MM.1S (cell line): ENCODE data around the gene RHOA.
"Not testable (repeated sequence)": the region's sequence is repeated elsewhere in the genome, so short reads cannot be mapped to it uniquely, and the experiment has no call there.

Experiments used
- DNase-seq: peaks from one replicate; pipeline ENCODE4 v3.0.0-alpha.2; 2015
- H2AFZ ChIP-seq: fragments of 300-600 bp; sonication (generic); 2 replicates; pipeline ENCODE4 v1.6.0; 2016; ENCODE audit warnings: antibody characterized with exemption, low read length
- H3F3A ChIP-seq: fragments of 300-600 bp; sonication (generic); 2 replicates; pipeline ENCODE4 v1.6.1; 2016; ENCODE audit warnings: mild to moderate bottlenecking, antibody characterized with exemption, low read length, moderate library complexity, mixed read lengths; ENCODE audit not compliant: insufficient read depth
- H3K27ac ChIP-seq: fragments of 300-600 bp; sonication (generic); 2 replicates; pipeline ENCODE4 v1.5.1; 2016; ENCODE audit warnings: mild to moderate bottlenecking, low read length
- H3K27me3 ChIP-seq: fragments of 300-600 bp; sonication (generic); replicated peaks from 2 replicates; pipeline ENCODE4 v1.6.0; 2016; ENCODE audit warnings: low read length; ENCODE audit not compliant: insufficient read depth
- H3K36me3 ChIP-seq: fragments of 300-600 bp; sonication (generic); replicated peaks from 2 replicates; pipeline ENCODE4 v1.6.1; 2016; ENCODE audit warnings: mild to moderate bottlenecking, low read length, mixed read lengths; ENCODE audit not compliant: insufficient read depth
- H3K4me1 ChIP-seq: fragments of 300-600 bp; sonication (generic); 2 replicates; pipeline ENCODE4 v1.6.1; 2016; ENCODE audit warnings: low read length, mixed read lengths
- H3K4me2 ChIP-seq: fragments of 300-600 bp; sonication (generic); 2 replicates; pipeline ENCODE4 v1.6.0; 2016; ENCODE audit warnings: low read depth, low read length
- H3K4me3 ChIP-seq: fragments of 300-600 bp; sonication (generic); 2 replicates; pipeline ENCODE4 v1.5.1; 2016; ENCODE audit warnings: low read length, mixed read lengths
- H3K79me2 ChIP-seq: fragments of 300-600 bp; sonication (generic); 2 replicates; pipeline ENCODE4 v1.6.1; 2016; ENCODE audit warnings: mixed run types, low read length, mixed read lengths
- H3K9ac ChIP-seq: fragments of 300-600 bp; sonication (generic); 2 replicates; pipeline ENCODE4 v1.6.1; 2016; ENCODE audit warnings: low read length, mixed read lengths
- H3K9me2 ChIP-seq: fragments of 300-600 bp; sonication (generic); replicated peaks from 2 replicates; pipeline ENCODE4 v1.6.1; 2016; ENCODE audit warnings: mild to moderate bottlenecking, low read length, mixed read lengths; ENCODE audit not compliant: insufficient read depth
- H3K9me3 ChIP-seq: fragments of 300-600 bp; sonication (generic); replicated peaks from 2 replicates; pipeline ENCODE4 v1.6.1; 2016; ENCODE audit warnings: mild to moderate bottlenecking, low read length, mixed read lengths; ENCODE audit not compliant: insufficient read depth
- H4K20me1 ChIP-seq: fragments of 300-600 bp; sonication (generic); 2 replicates; pipeline ENCODE4 v1.6.1; 2016; ENCODE audit warnings: mild to moderate bottlenecking, low read length, moderate library complexity, mixed read lengths; ENCODE audit not compliant: insufficient read depth
- CTCF ChIP-seq: fragments of 300-600 bp; sonication (generic); IDR thresholded peaks from 2 replicates; pipeline ENCODE4 v1.5.1; 2016; ENCODE audit warnings: antibody characterized with exemption, low read length, mixed read lengths
- EZH2 ChIP-seq: fragments of 300-600 bp; sonication (generic); optimal IDR thresholded peaks from 2 replicates; pipeline ENCODE3; 2017; ENCODE audit warnings: low read depth, mild to moderate bottlenecking, antibody characterized with exemption, low read length, mixed read lengths
- EZH2phosphoT487 ChIP-seq: fragments of 300-600 bp; sonication (generic); IDR thresholded peaks from 2 replicates; pipeline ENCODE4 v1.6.1; 2018; ENCODE audit warnings: antibody characterized with exemption, low read length

Gene RHOA

GRCh38 chr3:49352281-49352680 lies 59.5 kb downstream of the RHOA start:
- Histone ChIP-seq H3K27ac (no peak overlapping the region), H3K4me2 (no peak overlapping the region), H3K79me2 (no peaks in the 10 kb centered on the region), H2AFZ (no peak overlapping the region), H3K4me3 (no peak overlapping the region), H3K9me2 (no peaks in the 10 kb centered on the region), H3K27me3 (no peaks in the 10 kb centered on the region), H4K20me1 (no peaks in the 10 kb centered on the region), H3K36me3 (no peaks in the 10 kb centered on the region), H3F3A (no peaks in the 10 kb centered on the region), H3K9ac (no peak overlapping the region), H3K4me1 (peaks cover 7% of the 10 kb centered on the region), H3K9me3 (no peaks in the 10 kb centered on the region)
- TF ChIP-seq CTCF (no peak), EZH2phosphoT487 (no peak), EZH2 (no peak)
- no peak for DNase-seq

GRCh38 chr3:49351521-49352011 lies 60.2 kb downstream of the RHOA start:
- H3F3A ChIP-seq: no peaks in the 10 kb centered on the region
- H3K79me2 ChIP-seq: no peaks in the 10 kb centered on the region
- H3K4me2 ChIP-seq: no peak overlapping the region
- no peak overlapping the region for H3K9ac ChIP-seq
- H4K20me1 ChIP-seq: no peaks in the 10 kb centered on the region
- no peak overlapping the region for H3K4me3 ChIP-seq
- TF ChIP-seq EZH2phosphoT487: no peak
- no peak for TF ChIP-seq EZH2
- no peak for TF ChIP-seq CTCF
- H3K9me3 ChIP-seq: no peaks in the 10 kb centered on the region
- peaks cover 7% of the 10 kb centered on the region for H3K4me1 ChIP-seq
- DNase-seq: no peak
- peak overlapping the region; percentile 59; the same call in 1 of the 2 replicates for H2AFZ ChIP-seq
- H3K36me3 ChIP-seq: no peaks in the 10 kb centered on the region
- peak overlapping the region; percentile 55; the same call in 1 of the 2 replicates for H3K27ac ChIP-seq
- no peaks in the 10 kb centered on the region for H3K9me2 ChIP-seq
- no peaks in the 10 kb centered on the region for H3K27me3 ChIP-seq

- TF ChIP-seq EZH2phosphoT487: no peak
- TF ChIP-seq EZH2: no peak
- TF ChIP-seq CTCF: no peak
- H3K36me3 ChIP-seq: no peaks in the 10 kb centered on the region
- no peak for DNase-seq
- no peak overlapping the region for H3K9ac ChIP-seq
- peaks cover 14% of the 10 kb centered on the region for H3K4me1 ChIP-seq
- no peak overlapping the region for H3K4me2 ChIP-seq
- H2AFZ ChIP-seq: no peak overlapping the region
- no peaks in the 10 kb centered on the region for H4K20me1 ChIP-seq
- H3K27ac ChIP-seq: no peak overlapping the region
- no peaks in the 10 kb centered on the region for H3K9me2 ChIP-seq
- H3K79me2 ChIP-seq: no peaks in the 10 kb centered on the region
- no peaks in the 10 kb centered on the region for H3K27me3 ChIP-seq
- no peaks in the 10 kb centered on the region for H3K9me3 ChIP-seq
- peaks cover 9% of the 10 kb centered on the region; the same call in 1 of the 2 replicates for H3F3A ChIP-seq
- H3K4me3 ChIP-seq: no peak overlapping the region
These were observed 62.2 kb downstream of the RHOA start for GRCh38 chr3:49349348-49350114.

GRCh38 chr3:49348361-49348760 lies 63.4 kb downstream of the RHOA start:
- H3K9me2 ChIP-seq, H3K4me3 ChIP-seq, H3K9me3 ChIP-seq, H3K27ac ChIP-seq, H3K79me2 ChIP-seq, H3K4me2 ChIP-seq, H3K36me3 ChIP-seq, H3K9ac ChIP-seq, DNase-seq, H2AFZ ChIP-seq, H4K20me1 ChIP-seq, H3K27me3 ChIP-seq: not testable (repeated sequence)
- H3K4me1 ChIP-seq: peaks cover 17% of the 10 kb centered on the region
- H3F3A ChIP-seq: peaks cover 10% of the 10 kb centered on the region; the same call in 1 of the 2 replicates
